Esophagus (tissue), 2 donors: ENCODE measurements around the gene ADRA2B. TPM values are rescaled to one million over a fixed set of nuclear protein-coding genes. Genes with fewer than 3 reads are reported as not detected.

Source experiments
- H3K27ac ChIP-seq, 2 donors: one replicate each; pipeline ENCODE4 v1.5.1; 2013; ENCODE audit warnings: low read depth in 2 of 2, mild to moderate bottlenecking in 2 of 2, inconsistent platforms in 1 of 2, low read length in 1 of 2, moderate library complexity in 1 of 2
- H3K27me3 ChIP-seq, 2 donors: one replicate each; pipeline ENCODE4 v1.6.1; 2013; ENCODE audit warnings: low read length in 2 of 2, control low read depth in 1 of 2, mild to moderate bottlenecking in 1 of 2; ENCODE audit not compliant: insufficient read depth in 2 of 2, control insufficient read depth in 1 of 2
- H3K36me3 ChIP-seq, 2 donors: one replicate each; pipeline ENCODE4 v1.6.1; 2013; ENCODE audit warnings: low read length in 1 of 2; ENCODE audit not compliant: control insufficient read depth in 2 of 2, insufficient read depth in 2 of 2
- H3K4me1 ChIP-seq, 2 donors: one replicate each; pipeline ENCODE4 v1.6.1; 2013; ENCODE audit warnings: low read length in 1 of 2; ENCODE audit not compliant: control insufficient read depth in 2 of 2, insufficient read depth in 2 of 2
- H3K4me3 ChIP-seq, 2 donors: one replicate each; pipeline ENCODE4 v1.5.1; 2013; ENCODE audit warnings: low read length in 2 of 2, mild to moderate bottlenecking in 2 of 2, low read depth in 1 of 2, moderate library complexity in 1 of 2
- H3K9me3 ChIP-seq, 2 donors: one replicate each; pipeline ENCODE4 v1.6.1; 2013; ENCODE audit warnings: mild to moderate bottlenecking in 2 of 2, low read depth in 1 of 2, low read length in 1 of 2, moderate library complexity in 1 of 2; ENCODE audit not compliant: control insufficient read depth in 2 of 2, insufficient read depth in 1 of 2
- WGBS, 2 donors: extraction: QIAGEN DNeasy Blood & Tissue Kit; methylation state at CpG; one replicate each; pipeline ENCODE4 v1.1.7; 2013; 5-methylcytosine and 5-hydroxymethylcytosine counted together
- polyA plus RNA-seq, 2 donors: library from polyadenylated mRNA; stranded (reverse); fragments of 200-250 nt; gene quantifications; one replicate each; pipeline ENCODE4 v1.2.3, GENCODE V29; 2013
- donor health status: healthy with polysubstance abuse.
- donor health status: Bipolar disorder and iron deficiency.

Gene ADRA2B
- polyA plus RNA-seq, 2 donors, result 0.27 to 0.98 TPM

GRCh38 chr2:96098900-96099590, 17.3 kb downstream of the ADRA2B start:
- 68 to 76% methylated on average over 11 of the region's 11 CpGs for WGBS, 2 donors
- Histone ChIP-seq H3K4me3 (no peak overlapping the region), H3K36me3 (no peaks in the 10 kb centered on the region), H3K27me3 (no peaks in the 10 kb centered on the region), H3K4me1 (peaks cover 0 to 4% of the 10 kb centered on the region in 2 donors), H3K9me3 (no peaks in the 10 kb centered on the region), H3K27ac (peak overlapping the region in 1 of 2 donors; percentile 2)

- Histone ChIP-seq H3K4me1 (peaks cover 0 to 4% of the 10 kb centered on the region in 2 donors), H3K9me3 (no peaks in the 10 kb centered on the region), H3K4me3 (no peak overlapping the region), H3K27ac (no peak overlapping the region), H3K27me3 (no peaks in the 10 kb centered on the region), H3K36me3 (no peaks in the 10 kb centered on the region)
- 73 to 78% methylated on average over 6 to 7 of the region's 7 CpGs for WGBS, 2 donors
These were observed 18.2 kb downstream of the ADRA2B start for GRCh38 chr2:96097951-96098823.

GRCh38 chr2:96097441-96097840, 18.9 kb downstream of the ADRA2B start:
- no peaks in the 10 kb centered on the region for H3K9me3 ChIP-seq
- H3K36me3 ChIP-seq, result no peaks in the 10 kb centered on the region
- no peaks in the 10 kb centered on the region for H3K27me3 ChIP-seq
- whole genome bisulfite sequencing, 2 donors, result 89 to 90% methylated on average over 5 of the region's 5 CpGs
- H3K4me3 ChIP-seq, result no peak overlapping the region
- H3K27ac ChIP-seq, result no peak overlapping the region
- peaks cover 0 to 2% of the 10 kb centered on the region in 2 donors for H3K4me1 ChIP-seq

GRCh38 chr2:96095116-96095636, 21.2 kb downstream of the ADRA2B start:
- Histone ChIP-seq H3K4me3 (no peak overlapping the region), H3K4me1 (peaks cover 2% of the 10 kb centered on the region in 2 donors), H3K9me3 (no peaks in the 10 kb centered on the region), H3K27ac (no peak overlapping the region), H3K27me3 (no peaks in the 10 kb centered on the region), H3K36me3 (no peaks in the 10 kb centered on the region)
- WGBS, 2 donors, result 79 to 83% methylated on average over 7 of the region's 7 CpGs

GRCh38 chr2:96093528-96093927, 22.8 kb downstream of the ADRA2B start:
- no peaks in the 10 kb centered on the region for H3K9me3 ChIP-seq
- no peaks in the 10 kb centered on the region for H3K27me3 ChIP-seq
- H3K4me3 ChIP-seq, result no peak overlapping the region
- no peaks in the 10 kb centered on the region for H3K36me3 ChIP-seq
- H3K27ac ChIP-seq, result no peak overlapping the region
- H3K4me1 ChIP-seq, result peaks cover 2% of the 10 kb centered on the region in 2 donors
- 88 to 92% methylated on average over 4 of the region's 4 CpGs for WGBS, 2 donors

GRCh38 chr2:96092951-96093350, 23.4 kb downstream of the ADRA2B start:
- H3K4me3 ChIP-seq, result no peak overlapping the region
- no peaks in the 10 kb centered on the region for H3K36me3 ChIP-seq
- no peaks in the 10 kb centered on the region for H3K9me3 ChIP-seq
- H3K27me3 ChIP-seq, result no peaks in the 10 kb centered on the region
- no peak overlapping the region for H3K27ac ChIP-seq
- 88% methylated on average over 3 of the region's 3 CpGs for WGBS, 2 donors
- peaks cover 0 to 2% of the 10 kb centered on the region in 2 donors for H3K4me1 ChIP-seq

GRCh38 chr2:96092573-96092877, 23.8 kb downstream of the ADRA2B start:
- Histone ChIP-seq H3K4me1 (peaks cover 0 to 2% of the 10 kb centered on the region in 2 donors), H3K4me3 (no peak overlapping the region), H3K27ac (no peak overlapping the region), H3K27me3 (no peaks in the 10 kb centered on the region), H3K36me3 (no peaks in the 10 kb centered on the region), H3K9me3 (no peaks in the 10 kb centered on the region)
- WGBS, 2 donors, result 85 to 87% methylated on average over 4 of the region's 4 CpGs

GRCh38 chr2:96091711-96092572, 24.4 kb downstream of the ADRA2B start:
- no peak overlapping the region for H3K4me3 ChIP-seq
- H3K27me3 ChIP-seq, result no peaks in the 10 kb centered on the region
- WGBS, 2 donors, result 42 to 50% methylated on average over 18 of the region's 18 CpGs
- no peaks in the 10 kb centered on the region for H3K36me3 ChIP-seq
- peaks cover 0 to 2% of the 10 kb centered on the region in 2 donors for H3K4me1 ChIP-seq
- H3K9me3 ChIP-seq, result no peaks in the 10 kb centered on the region
- no peak overlapping the region for H3K27ac ChIP-seq

GRCh38 chr2:96091141-96091710, 25.1 kb downstream of the ADRA2B start:
- WGBS, 2 donors, result 68 to 71% methylated on average over 14 of the region's 14 CpGs
- Histone ChIP-seq H3K27me3 (no peaks in the 10 kb centered on the region), H3K9me3 (no peaks in the 10 kb centered on the region), H3K36me3 (no peaks in the 10 kb centered on the region), H3K27ac (no peak overlapping the region), H3K4me1 (peaks cover 0 to 2% of the 10 kb centered on the region in 2 donors), H3K4me3 (no peak overlapping the region)
